ENCODE measurements around the gene TAOK2.
"Not testable (repeated sequence)": the region's sequence is repeated elsewhere in the genome, so short reads cannot be mapped to it uniquely, and the experiment has no call there.

The TAOK2 gene

GRCh38 chr16:29959293-29959692 is 14.4 kb upstream of the TAOK2 start:
- no peak for DNase-seq (ENCODE audit: extremely low spot score)
- ChIA-PET CTCF (no interaction called here), POLR2A (no interaction called here)
- no peak for TF ChIP-seq CTCF (IDR thresholded peaks at IDR 0.05; ENCODE audit: control extremely low read depth, extremely low read depth, low read depth, missing control alignments)

GRCh38 chr16:29959821-29960220 is 13.8 kb upstream of the TAOK2 start:
- CTCF ChIA-PET, result interaction anchor here (1.2 to 3.6 kb wide), 3 partner anchors 12 to 72 kb away, joined by 3 to 32 read pairs (median 4); partner anchors contain the start of gene TAOK2
- POLR2A ChIA-PET; DNase-seq (ENCODE audit: extremely low spot score): not testable (repeated sequence)

GRCh38 chr16:29961127-29961478 is 12.6 kb upstream of the TAOK2 start:
- POLR2A ChIA-PET, result interaction anchor here (0.7 kb wide), 1 partner anchor 31 kb away, joined by 8 read pairs; no protein-coding TSS in a partner anchor
- DNase-seq (ENCODE audit: extremely low spot score), result no peak
- TF ChIP-seq CTCF (IDR thresholded peaks at IDR 0.05; ENCODE audit: control extremely low read depth, extremely low read depth, low read depth, missing control alignments), result no peak
- CTCF ChIA-PET, result interaction anchor here (0.6 to 3.6 kb wide), 9 partner anchors 11 to 97 kb away, joined by 3 to 32 read pairs (median 4); partner anchors contain the start of gene TAOK2

- ChIA-PET POLR2A (interaction anchor here (1.2 kb wide), 1 partner anchor 12 kb away, joined by 5 read pairs; the partner anchor contains the start of gene TAOK2), CTCF (interaction anchor here (0.6 to 3.6 kb wide), 11 partner anchors 10 to 165 kb away, joined by 3 to 32 read pairs (median 4); partner anchors contain the start of gene TAOK2)
Observed at GRCh38 chr16:29961479-29962343, 12.0 kb upstream of the TAOK2 start, which contains the start of gene TMEM219. Gene TMEM219, plus strand, starts transcription at chr16:29962079. Its CDS starts 1,065 bp downstream, at chr16:29963144.

GRCh38 chr16:29962344-29962994 is 11.2 kb upstream of the TAOK2 start:
- CTCF ChIA-PET, result interaction anchor here (0.6 to 3.6 kb wide), 8 partner anchors 10 to 166 kb away, joined by 3 to 32 read pairs (median 4); partner anchors contain the start of gene TAOK2
- TF ChIP-seq CTCF (IDR thresholded peaks at IDR 0.05; ENCODE audit: control extremely low read depth, extremely low read depth, low read depth, missing control alignments), result no peak
- POLR2A ChIA-PET, result interaction anchor here (1.2 kb wide), 1 partner anchor 11 kb away, joined by 5 read pairs; the partner anchor contains the start of gene TAOK2
- no peak for DNase-seq (ENCODE audit: extremely low spot score)

More at GRCh38 chr16:29961479-29962343, 12.0 kb upstream of the TAOK2 start, which contains the start of gene TMEM219:
- peak; percentile 99 for DNase-seq (ENCODE audit: extremely low spot score)
- no peak for TF ChIP-seq CTCF (IDR thresholded peaks at IDR 0.05; ENCODE audit: control extremely low read depth, extremely low read depth, low read depth, missing control alignments)

- POLR2A ChIA-PET, result interaction anchor here (0.6 kb wide), 1 partner anchor 640 kb away, joined by 6 read pairs; no protein-coding TSS in a partner anchor
- CTCF ChIA-PET, result interaction anchor here (0.6 to 3.6 kb wide), 3 partner anchors 9 to 42 kb away, joined by 3 to 32 read pairs (median 4); partner anchors contain the start of gene TAOK2
- no peak for DNase-seq (ENCODE audit: extremely low spot score)
- no peak for TF ChIP-seq CTCF (IDR thresholded peaks at IDR 0.05; ENCODE audit: control extremely low read depth, extremely low read depth, low read depth, missing control alignments)
Observed at GRCh38 chr16:29963021-29963743, 10.5 kb upstream of the TAOK2 start.

Data from GM10248 (cell line).